PC-3 (cell line): ENCODE results near the gene TMEM243. TPM values are rescaled to one million over a fixed set of nuclear protein-coding genes. Genes with fewer than 3 reads are reported as not detected.

Source experiments
- ATAC-seq: fragments of 200-7000 bp; cut with Tn5 transposase; 2 replicates; pipeline ENCODE4 v1.9.1; 2020; ENCODE audit warnings: mild to moderate bottlenecking, moderate library complexity
- BruUV-seq: library from RNA; stranded (reverse); fragments of 400-500 nt; replicated peaks from 2 replicates; lab custom pipeline; 2021; lab: Mats Ljungman, UMichigan
- CTCF ChIA-PET: fragments of 300-600 bp; sonication (Branson Sonifier 250); formaldehyde crosslinking; loops from one replicate; lab custom pipeline; 2022; ENCODE audit warnings: antibody characterized with exemption; lab: Charles Lee
- POLR2A ChIA-PET: fragments of 300-600 bp; sonication (Branson Sonifier 250); formaldehyde crosslinking; loops from one replicate; lab custom pipeline; 2022; ENCODE audit warnings: antibody characterized with exemption; ENCODE audit not compliant: unreplicated experiment; lab: Charles Lee
- DNase-seq: peaks from one replicate; pipeline ENCODE4 v3.0.0-alpha.2; 2015
- H2AFZ ChIP-seq: fragments of 300-600 bp; sonication (generic); 2 replicates; pipeline ENCODE4 v1.6.0; 2016; ENCODE audit warnings: antibody characterized with exemption, low read length
- H3F3A ChIP-seq: fragments of 300-600 bp; sonication (generic); one replicate; pipeline ENCODE4 v1.6.0; 2017; ENCODE audit warnings: antibody characterized with exemption, low read length, control low read depth, mild to moderate bottlenecking; ENCODE audit not compliant: unreplicated experiment
- H3K27ac ChIP-seq: fragments of 300-600 bp; sonication (generic); 2 replicates; pipeline ENCODE4 v1.5.1; 2016; ENCODE audit warnings: mild to moderate bottlenecking, low read length
- H3K27me3 ChIP-seq: fragments of 300-600 bp; sonication (generic); 2 replicates; pipeline ENCODE4 v1.6.1; 2016; ENCODE audit warnings: low read length, mixed read lengths
- H3K36me3 ChIP-seq: fragments of 300-600 bp; sonication (generic); 2 replicates; pipeline ENCODE4 v1.6.1; 2016; ENCODE audit warnings: low read depth, mixed run types, low read length, mixed read lengths
- H3K4me1 ChIP-seq: fragments of 300-600 bp; sonication (generic); 2 replicates; pipeline ENCODE4 v1.5.1; 2016; ENCODE audit warnings: low read length; ENCODE audit not compliant: insufficient read depth
- H3K4me2 ChIP-seq: fragments of 300-600 bp; sonication (generic); 2 replicates; pipeline ENCODE4 v1.6.0; 2016; ENCODE audit warnings: low read length
- H3K4me3 ChIP-seq: fragments of 300-600 bp; sonication (generic); 2 replicates; pipeline ENCODE4 v1.5.1; 2016; ENCODE audit warnings: mild to moderate bottlenecking, low read length, mixed read lengths
- H3K79me2 ChIP-seq: fragments of 300-600 bp; sonication (generic); 2 replicates; pipeline ENCODE4 v1.6.1; 2017; ENCODE audit warnings: low read length, mixed read lengths
- H3K9ac ChIP-seq: fragments of 300-600 bp; sonication (generic); 2 replicates; pipeline ENCODE4 v1.6.0; 2016; ENCODE audit warnings: mild to moderate bottlenecking, low read length
- H3K9me2 ChIP-seq: fragments of 300-600 bp; sonication (generic); replicated peaks from 2 replicates; pipeline ENCODE4 v1.6.1; 2016; ENCODE audit warnings: mixed run types, low read length, mixed read lengths
- H3K9me3 ChIP-seq: fragments of 300-600 bp; sonication (generic); 2 replicates; pipeline ENCODE4 v1.6.1; 2016; ENCODE audit warnings: low read length, mixed read lengths
- H4K20me1 ChIP-seq: fragments of 300-600 bp; sonication (generic); 2 replicates; pipeline ENCODE4 v1.6.1; 2016; ENCODE audit warnings: low read length, mixed read lengths
- CTCF ChIP-seq: fragments of 300-600 bp; sonication (generic); conservative IDR thresholded peaks from 2 replicates; pipeline ENCODE4 v1.5.1; 2017; ENCODE audit warnings: antibody characterized with exemption, low read depth, mild to moderate bottlenecking, low read length
- EZH2 ChIP-seq: fragments of 300-600 bp; sonication (generic); IDR thresholded peaks from one replicate; pipeline ENCODE4 v1.6.1; 2017; ENCODE audit warnings: antibody characterized with exemption, mild to moderate bottlenecking, low read length; ENCODE audit not compliant: unreplicated experiment
- EZH2phosphoT487 ChIP-seq: fragments of 300-600 bp; sonication (generic); IDR thresholded peaks from 2 replicates; pipeline ENCODE4 v1.6.1; 2018; ENCODE audit warnings: mild to moderate bottlenecking, antibody characterized with exemption, low read length, borderline replicate concordance
- intact Hi-C: fragments of 100-400 bp; cut with micrococcal nuclease; formaldehyde crosslinking; loops from 2 replicates; pipeline ENCODE4 v1.9.0; 2023
- total RNA-seq: library from RNA; depleted of rRNA; stranded (reverse); fragments of >200 nt; gene quantifications from 2 replicates; pipeline ENCODE4 v1.2.3, GENCODE V29; 2014

The TMEM243 gene
- total RNA-seq, 1 experiment from 2014 or later: 16.6 TPM

GRCh38 chr7:87154166-87154565, 65.4 kb downstream of the TMEM243 start:
- Histone ChIP-seq H3K4me3 (peak overlapping the region; percentile 97), H3K9me3 (no peaks in the 10 kb centered on the region), H3K27ac (no peak overlapping the region), H3K36me3 (no peaks in the 10 kb centered on the region), H3K79me2 (peaks cover 66% of the 10 kb centered on the region), H3K9ac (peak overlapping the region; percentile 95), H3K27me3 (no peaks in the 10 kb centered on the region), H2AFZ (no peak overlapping the region), H3K4me1 (peaks cover 34% of the 10 kb centered on the region), H4K20me1 (peaks cover 50% of the 10 kb centered on the region), H3F3A (no peaks in the 10 kb centered on the region), H3K9me2 (no peaks in the 10 kb centered on the region), H3K4me2 (peak overlapping the region; percentile 88)
- ATAC-seq (no peak), DNase-seq (no peak)
- ChIA-PET CTCF (interaction anchor here (0.5 to 0.6 kb wide), 3 partner anchors 162 to 240 kb away, joined by 3 to 7 read pairs (median 4); no protein-coding TSS in a partner anchor), POLR2A (no interaction called here)
- intact Hi-C loops: loop anchor here (5.0 kb wide), 1 partner anchor 83 kb away; no protein-coding TSS in a partner anchor
- BruUV-seq: no TSS peak
- TF ChIP-seq CTCF (no peak), EZH2phosphoT487 (no peak), EZH2 (no peak)

- no peak for TF ChIP-seq EZH2
- no peak for TF ChIP-seq CTCF
- TF ChIP-seq EZH2phosphoT487: no peak
- no peaks in the 10 kb centered on the region for H3K9me2 ChIP-seq
- peak overlapping the region; percentile 90 for H2AFZ ChIP-seq
- ChIA-PET CTCF (interaction anchor here (0.6 to 0.7 kb wide), 3 partner anchors 66 to 213 kb away, joined by 3 to 4 read pairs (median 3); partner anchors contain the start of gene ELAPOR2), POLR2A (interaction anchor here (0.5 kb wide), 3 partner anchors 20 to 671 kb away, joined by 3 to 4 read pairs (median 4); no protein-coding TSS in a partner anchor)
- H3F3A ChIP-seq: no peaks in the 10 kb centered on the region
- H3K79me2 ChIP-seq: peaks cover 55% of the 10 kb centered on the region
- H4K20me1 ChIP-seq: peaks cover 47% of the 10 kb centered on the region
- peak overlapping the region; percentile 88 for H3K4me2 ChIP-seq
- peak overlapping the region; percentile 95 for H3K9ac ChIP-seq
- peak overlapping the region; percentile 91 for H3K27ac ChIP-seq
- intact Hi-C loops: loop anchor here (1.0 to 5.0 kb wide), 3 partner anchors 66 to 221 kb away; partner anchors contain the start of gene TMEM243
- peak; percentile 9 for ATAC-seq
- H3K4me3 ChIP-seq: peak overlapping the region; percentile 97
- no peaks in the 10 kb centered on the region for H3K9me3 ChIP-seq
- DNase-seq: peak; percentile 11
- H3K27me3 ChIP-seq: no peaks in the 10 kb centered on the region
- BruUV-seq: TSS peak; percentile 55
- H3K4me1 ChIP-seq: peaks cover 34% of the 10 kb centered on the region
- H3K36me3 ChIP-seq: no peaks in the 10 kb centered on the region
These were observed 66.5 kb downstream of the TMEM243 start for GRCh38 chr7:87152897-87153641.
